Measurements from ENCODE around the gene MACROD2.

The MACROD2 gene

GRCh38 chr20:15593081-15593480 is 1597.8 kb downstream of the MACROD2 start:
- no peak for DNase-seq (ENCODE audit: low read depth in 3 of 3, low spot score in 1 of 3)

GRCh38 chr20:15594158-15594695 is 1598.9 kb downstream of the MACROD2 start:
- DNase-seq (ENCODE audit: low read depth in 3 of 3, low spot score in 1 of 3), result no peak

- DNase-seq (ENCODE audit: low read depth in 3 of 3, low spot score in 1 of 3), result no peak
These were observed 1601.0 kb downstream of the MACROD2 start for GRCh38 chr20:15596220-15596890.

GRCh38 chr20:15597306-15597705 is 1602.0 kb downstream of the MACROD2 start:
- no peak for DNase-seq (ENCODE audit: low read depth in 3 of 3, low spot score in 1 of 3)

GRCh38 chr20:15599961-15600360 is 1604.6 kb downstream of the MACROD2 start:
- no peak for DNase-seq (ENCODE audit: low read depth in 3 of 3, low spot score in 1 of 3)

- no peak for DNase-seq (ENCODE audit: low read depth in 3 of 3, low spot score in 1 of 3)
These were observed 1605.2 kb downstream of the MACROD2 start for GRCh38 chr20:15600565-15600964.

- no peak for DNase-seq (ENCODE audit: low read depth in 3 of 3, low spot score in 1 of 3)
These were observed 1608.2 kb downstream of the MACROD2 start for GRCh38 chr20:15603506-15603905.

GRCh38 chr20:15603978-15604805 is 1608.9 kb downstream of the MACROD2 start:
- DNase-seq (ENCODE audit: low read depth in 3 of 3, low spot score in 1 of 3), result no peak

- DNase-seq (ENCODE audit: low read depth in 3 of 3, low spot score in 1 of 3), result no peak
These were observed 1614.6 kb downstream of the MACROD2 start for GRCh38 chr20:15609921-15610320.

GRCh38 chr20:15610787-15611186 is 1615.5 kb downstream of the MACROD2 start:
- no peak for DNase-seq (ENCODE audit: low read depth in 3 of 3, low spot score in 1 of 3)

- no peak for DNase-seq (ENCODE audit: low read depth in 3 of 3, low spot score in 1 of 3)
These were observed 1616.2 kb downstream of the MACROD2 start for GRCh38 chr20:15611541-15611940.

- DNase-seq (ENCODE audit: low read depth in 3 of 3, low spot score in 1 of 3), result no peak
These were observed 1616.9 kb downstream of the MACROD2 start for GRCh38 chr20:15612198-15612597.

- no peak for DNase-seq (ENCODE audit: low read depth in 3 of 3, low spot score in 1 of 3)
These were observed 1617.5 kb downstream of the MACROD2 start for GRCh38 chr20:15612769-15613168.

GRCh38 chr20:15613530-15613929 is 1618.2 kb downstream of the MACROD2 start:
- no peak for DNase-seq (ENCODE audit: low read depth in 3 of 3, low spot score in 1 of 3)

- no peak for DNase-seq (ENCODE audit: low read depth in 3 of 3, low spot score in 1 of 3)
These were observed 1621.3 kb downstream of the MACROD2 start for GRCh38 chr20:15616626-15617025.

- DNase-seq (ENCODE audit: low read depth in 3 of 3, low spot score in 1 of 3), result no peak
These were observed 1622.8 kb downstream of the MACROD2 start for GRCh38 chr20:15618110-15618509.

GRCh38 chr20:15618912-15619311 is 1623.6 kb downstream of the MACROD2 start:
- no peak for DNase-seq (ENCODE audit: low read depth in 3 of 3, low spot score in 1 of 3)

- DNase-seq (ENCODE audit: low read depth in 3 of 3, low spot score in 1 of 3), result no peak
These were observed 1624.0 kb downstream of the MACROD2 start for GRCh38 chr20:15619341-15619740.

- DNase-seq (ENCODE audit: low read depth in 3 of 3, low spot score in 1 of 3), result no peak
These were observed 1624.5 kb downstream of the MACROD2 start for GRCh38 chr20:15619816-15620215.

GRCh38 chr20:15622368-15622767 is 1627.1 kb downstream of the MACROD2 start:
- no peak for DNase-seq (ENCODE audit: low read depth in 3 of 3, low spot score in 1 of 3)

GRCh38 chr20:15623215-15623614 is 1627.9 kb downstream of the MACROD2 start:
- no peak for DNase-seq (ENCODE audit: low read depth in 3 of 3, low spot score in 1 of 3)

GRCh38 chr20:15625981-15626380 is 1630.7 kb downstream of the MACROD2 start:
- no peak for DNase-seq (ENCODE audit: low read depth in 3 of 3, low spot score in 1 of 3)
